Bronchial epithelial cell (primary cell): ENCODE results near the gene DMD. TPM values are rescaled to one million over a fixed set of nuclear protein-coding genes. Genes with fewer than 3 reads are reported as not detected.
A peak's percentile ranks its signal among the peaks of the same experiment; 100 is the strongest.
"Not testable (repeated sequence)": the region's sequence is repeated elsewhere in the genome, so short reads cannot be mapped to it uniquely, and the experiment has no call there.

Experiments used
- DNase-seq: peaks from one replicate; pipeline ENCODE4 v3.0.0-alpha.2; 2010; ENCODE audit warnings: low read depth
- FAIRE-seq: peaks from 2 replicates; lab custom pipeline; 2011; peaks lifted over from hg19 to GRCh38; lab: Jason Lieb, UNC
- H3K27me3 ChIP-seq: 2 replicates; pipeline ENCODE4 v1.5.1; 2011; ENCODE audit warnings: low read length; ENCODE audit not compliant: control insufficient read depth, insufficient read depth
- H3K36me3 ChIP-seq: 2 replicates; pipeline ENCODE4 v1.5.1; 2011; ENCODE audit warnings: low read length; ENCODE audit not compliant: control insufficient read depth, insufficient read depth
- H3K4me3 ChIP-seq: 2 replicates; pipeline ENCODE4 v1.5.1; 2011; ENCODE audit warnings: mild to moderate bottlenecking, low read depth, low read length, control low read depth
- total RNA-seq: library from RNA; depleted of rRNA; stranded (reverse); fragments of >200 nt; gene quantifications from 2 replicates; pipeline ENCODE4 v1.2.1, GENCODE V29; 2014
- TF ChIP-seq, protein P1 (sequence below): IDR thresholded peaks from 2 replicates; pipeline ENCODE4 v1.5.1; 2011; ENCODE audit warnings: mild to moderate bottlenecking, moderate library complexity, low read length, control low read depth, inconsistent platforms; ENCODE audit not compliant: insufficient read depth, severe bottlenecking

Gene DMD
- total RNA-seq, 1 donor from 2014 or later = 4.5 TPM

DNA sequence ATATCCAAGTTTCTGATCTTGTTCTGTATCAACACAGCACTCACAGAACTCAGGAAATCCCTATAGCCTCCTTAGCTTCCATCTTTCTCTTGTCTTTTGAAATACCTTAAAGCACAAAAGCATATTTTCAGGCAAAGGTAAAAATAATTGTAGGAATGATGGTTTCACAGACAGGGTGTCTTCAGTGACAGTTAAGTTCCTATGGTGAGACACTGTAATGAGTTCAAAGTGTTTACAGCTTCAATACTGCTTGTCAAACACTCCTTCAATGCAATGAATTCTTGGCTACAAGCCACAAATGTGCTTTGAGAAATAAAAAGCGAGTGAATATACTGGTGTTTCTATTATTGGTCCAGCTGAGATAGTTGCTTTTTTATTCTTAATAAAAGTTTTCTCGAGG is 466.0 kb downstream of the DMD start:
- no peaks in the 10 kb centered on the region for H3K27me3 ChIP-seq
- no peak overlapping the region for H3K4me3 ChIP-seq
- peak; percentile 23 for DNase-seq
- no peak for FAIRE-seq
- TF ChIP-seq, protein P1, sequence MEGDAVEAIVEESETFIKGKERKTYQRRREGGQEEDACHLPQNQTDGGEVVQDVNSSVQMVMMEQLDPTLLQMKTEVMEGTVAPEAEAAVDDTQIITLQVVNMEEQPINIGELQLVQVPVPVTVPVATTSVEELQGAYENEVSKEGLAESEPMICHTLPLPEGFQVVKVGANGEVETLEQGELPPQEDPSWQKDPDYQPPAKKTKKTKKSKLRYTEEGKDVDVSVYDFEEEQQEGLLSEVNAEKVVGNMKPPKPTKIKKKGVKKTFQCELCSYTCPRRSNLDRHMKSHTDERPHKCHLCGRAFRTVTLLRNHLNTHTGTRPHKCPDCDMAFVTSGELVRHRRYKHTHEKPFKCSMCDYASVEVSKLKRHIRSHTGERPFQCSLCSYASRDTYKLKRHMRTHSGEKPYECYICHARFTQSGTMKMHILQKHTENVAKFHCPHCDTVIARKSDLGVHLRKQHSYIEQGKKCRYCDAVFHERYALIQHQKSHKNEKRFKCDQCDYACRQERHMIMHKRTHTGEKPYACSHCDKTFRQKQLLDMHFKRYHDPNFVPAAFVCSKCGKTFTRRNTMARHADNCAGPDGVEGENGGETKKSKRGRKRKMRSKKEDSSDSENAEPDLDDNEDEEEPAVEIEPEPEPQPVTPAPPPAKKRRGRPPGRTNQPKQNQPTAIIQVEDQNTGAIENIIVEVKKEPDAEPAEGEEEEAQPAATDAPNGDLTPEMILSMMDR = no peak
- no peaks in the 10 kb centered on the region for H3K36me3 ChIP-seq

DNA sequence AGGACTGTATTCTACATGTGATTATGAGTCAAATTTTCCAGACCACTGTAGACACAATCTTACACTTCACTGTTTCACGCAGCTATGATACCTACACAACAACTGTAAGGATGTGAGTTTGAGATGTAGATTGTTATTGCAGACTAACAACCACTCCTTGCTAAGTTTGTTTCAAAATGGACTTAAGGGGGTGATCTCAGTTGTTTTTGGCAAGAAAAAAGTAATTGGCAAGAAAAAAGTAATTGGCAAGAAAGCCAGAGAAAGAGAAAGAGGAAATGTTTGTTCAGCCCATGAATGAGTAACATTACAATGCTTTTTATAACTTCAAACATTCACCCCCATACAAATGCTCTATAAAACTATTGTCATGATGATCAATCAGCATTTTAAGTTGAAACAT is 466.4 kb downstream of the DMD start:
- Histone ChIP-seq H3K27me3 (no peaks in the 10 kb centered on the region), H3K4me3 (no peak overlapping the region), H3K36me3 (no peaks in the 10 kb centered on the region)
- TF ChIP-seq, protein P1 = no peak
- no peak for DNase-seq
- FAIRE-seq = no peak

DNA sequence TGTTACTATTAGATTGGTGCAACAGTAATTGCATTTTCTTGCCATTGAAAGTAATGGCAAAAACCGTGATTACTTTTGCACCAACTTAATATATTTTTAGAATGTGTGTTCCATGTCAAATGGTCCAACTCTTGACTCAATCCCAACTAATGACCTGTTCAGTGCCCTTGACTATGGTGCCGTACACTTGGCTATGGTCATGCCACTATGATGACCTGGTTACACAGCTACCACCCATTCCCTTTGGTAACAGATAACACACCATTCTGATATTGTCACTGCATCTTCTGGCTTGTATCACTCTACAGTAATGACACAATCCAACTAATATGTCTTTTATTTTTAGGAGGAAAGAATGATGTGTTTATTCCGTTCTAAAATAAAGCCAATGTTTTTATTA is 469.4 kb downstream of the DMD start:
- TF ChIP-seq, protein P1 = no peak
- no peaks in the 10 kb centered on the region for H3K27me3 ChIP-seq
- FAIRE-seq (no peak), DNase-seq (no peak)
- no peaks in the 10 kb centered on the region for H3K36me3 ChIP-seq
- H3K4me3 ChIP-seq = no peak overlapping the region

DNA sequence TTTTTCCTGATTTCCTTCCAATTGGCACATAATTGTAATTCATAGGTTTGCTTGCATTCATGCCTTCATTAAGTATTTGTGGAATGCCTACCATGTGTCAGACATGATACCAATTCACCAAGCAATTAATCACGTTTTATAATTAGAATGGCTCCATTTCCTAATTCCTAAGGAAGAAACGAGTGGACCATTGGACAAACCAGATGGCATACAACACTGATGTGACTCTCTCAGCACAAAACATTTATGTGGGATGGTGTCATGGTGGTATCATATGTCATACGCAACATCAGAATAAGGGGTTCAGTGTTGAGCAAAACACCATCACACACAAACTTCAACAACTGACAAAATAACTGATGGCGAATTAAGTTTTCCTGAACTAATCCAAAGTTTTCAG is 502.8 kb downstream of the DMD start:
- DNase-seq (no peak), FAIRE-seq (no peak)
- Histone ChIP-seq H3K4me3 (no peak overlapping the region), H3K27me3 (no peaks in the 10 kb centered on the region), H3K36me3 (no peaks in the 10 kb centered on the region)
- TF ChIP-seq, protein P1 = no peak

DNA sequence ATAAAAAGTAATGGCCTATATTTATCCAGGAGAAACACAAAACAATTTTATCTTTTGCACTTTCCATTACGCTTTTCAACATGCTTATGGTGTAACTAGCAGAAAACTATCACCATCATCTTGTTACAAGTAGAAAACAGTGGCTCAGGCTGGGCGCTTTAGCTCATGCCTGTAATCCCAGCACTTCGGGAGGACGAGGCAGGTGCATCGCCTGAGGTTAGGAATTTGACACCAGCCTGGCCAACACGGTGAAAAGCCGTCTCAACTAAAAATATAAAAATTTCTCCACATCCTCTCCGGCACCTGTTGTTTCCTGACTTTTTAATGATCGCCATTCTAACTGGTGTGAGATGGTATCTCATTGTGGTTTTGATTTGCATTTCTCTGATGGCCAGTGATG is 506.0 kb downstream of the DMD start:
- not testable (repeated sequence) for H3K27me3 ChIP-seq, H3K4me3 ChIP-seq, H3K36me3 ChIP-seq, DNase-seq, FAIRE-seq

DNA sequence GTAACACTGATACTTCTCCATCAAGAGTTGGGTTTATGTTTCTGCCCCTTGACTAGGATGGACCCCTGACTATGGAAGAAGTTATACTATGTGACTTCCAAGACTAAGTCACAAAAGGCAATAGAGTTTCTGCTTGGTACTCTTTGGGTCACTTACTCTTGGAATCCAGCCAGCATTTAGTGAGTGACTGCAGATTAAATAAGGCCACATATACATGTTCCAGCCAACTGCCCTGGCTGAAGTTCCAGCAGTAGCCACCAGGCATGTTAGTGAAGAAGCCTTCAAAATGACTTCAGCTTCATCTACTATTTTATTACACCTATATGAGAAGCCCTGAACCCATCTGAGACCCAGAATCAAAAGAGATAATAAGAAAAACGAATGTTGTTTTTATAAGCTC is 524.0 kb downstream of the DMD start:
- Histone ChIP-seq H3K36me3 (no peaks in the 10 kb centered on the region), H3K27me3 (no peaks in the 10 kb centered on the region), H3K4me3 (no peak overlapping the region)
- DNase-seq (no peak), FAIRE-seq (no peak)
- TF ChIP-seq, protein P1 = no peak
